Body of pancreas (tissue), 4 donors: ENCODE data around the gene KLRB1. TPM values are rescaled to one million over a fixed set of nuclear protein-coding genes. Genes with fewer than 3 reads are reported as not detected.

Source experiments
- ATAC-seq: fragments of 150-250 bp; one replicate; pipeline ENCODE4 v1.9.1; 2016
- DNase-seq, 4 donors: peaks; one replicate each; pipeline ENCODE4 v3.0.0-alpha.2; 2019
- H3K27ac ChIP-seq, 4 donors: fragments of 200-600 bp; sonication (generic); 1 replicate in 3 of 4; 2 replicates in 1 of 4; pipeline versions ENCODE4 v1.5.1 to v1.6.1; 2016 to 2019; ENCODE audit warnings: mild to moderate bottlenecking in 1 of 4, mixed read lengths in 1 of 4, moderate library complexity in 1 of 4
- H3K27me3 ChIP-seq, 2 donors: fragments of 200-600 bp; sonication (generic); one replicate each; pipeline ENCODE4 v1.6.0; 2016; ENCODE audit warnings: mild to moderate bottlenecking in 1 of 2
- H3K36me3 ChIP-seq, 2 donors: fragments of 200-600 bp; sonication (generic); replicated peaks in 1 of 2; 2 replicates each; pipeline ENCODE4 v1.5.1; 2016; ENCODE audit warnings: low read depth in 2 of 2; ENCODE audit not compliant: insufficient read depth in 1 of 2
- H3K4me1 ChIP-seq: fragments of 200-600 bp; sonication (generic); one replicate; pipeline ENCODE4 v1.6.0; 2016
- H3K4me3 ChIP-seq, 2 donors: fragments of 200-600 bp; sonication (generic); 1 replicate in 1 of 2; 2 replicates in 1 of 2; pipeline ENCODE4 v1.5.1; 2016 to 2019
- H3K9me3 ChIP-seq, 3 donors: fragments of 200-600 bp; sonication (generic); 1 replicate in 2 of 3; 2 replicates in 1 of 3; pipeline ENCODE4 v1.5.1; 2016
- POLR2A ChIP-seq, 3 donors: fragments of 450-650 bp; IDR thresholded peaks; one replicate each; pipeline ENCODE4 v1.6.1; 2016; ENCODE audit warnings: antibody characterized with exemption in 3 of 3, mild to moderate bottlenecking in 2 of 3
- WGBS, 2 donors: methylation state at CpG; one replicate each; pipeline ENCODE4 v1.1.5; 2017; 5-methylcytosine and 5-hydroxymethylcytosine counted together
- intact Hi-C: fragments of 100-400 bp; cut with DNase I; formaldehyde crosslinking; loops from one replicate; pipeline ENCODE4 v1.15.1; 2023
- total RNA-seq, 2 donors: library from RNA; depleted of rRNA; stranded (reverse); fragments of >200 nt; gene quantifications; one replicate each; pipeline ENCODE4 v1.1.0, GENCODE V29; 2016
- TF ChIP-seq, protein P1 (sequence below), 7 experiments: fragments of 450-650 bp in 4 of 7; fragments of 200-600 bp in 3 of 7; sonication (generic) in 3 of 7; IDR thresholded peaks; one replicate each; pipeline ENCODE4 v1.5.1; 2016 to 2019; ENCODE audit warnings: antibody characterized with exemption in 7 of 7

KLRB1 gene
- total RNA-seq, result under 1 TPM in 1 of 2 donors, not detected in 1; 0.26 TPM

DNA sequence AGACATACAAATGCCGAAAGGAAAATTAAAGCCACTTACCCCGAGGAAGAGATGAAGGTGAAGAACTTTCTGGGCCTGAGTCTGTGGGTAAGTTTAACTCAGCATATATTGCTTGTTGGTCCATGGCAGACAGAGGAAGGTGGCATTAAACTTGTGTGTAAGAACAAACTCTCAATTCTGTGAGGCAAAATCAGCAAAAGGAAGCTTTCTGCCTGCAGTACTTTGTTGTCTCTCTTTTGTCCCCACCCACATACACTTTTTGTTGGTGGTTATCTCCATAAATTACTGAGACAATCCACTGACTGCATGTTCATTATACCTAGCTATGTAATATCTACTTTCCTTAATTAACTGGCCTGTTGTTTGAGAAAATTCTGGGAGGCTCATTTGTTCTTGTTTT lies at the start of gene KLRB1:
TSS of gene KLRB1 (minus strand) at position 201 of the 400 bp plus-strand sequence. CDS start at position 124, 77 bp downstream.
- no peaks in the 10 kb centered on the region for H3K9me3 ChIP-seq
- no peaks in the 10 kb centered on the region for H3K4me1 ChIP-seq
- no peaks in the 10 kb centered on the region for H3K27me3 ChIP-seq
- ATAC-seq (no peak), DNase-seq (no peak)
- no peak within 1 kb of the TSS for H3K4me3 ChIP-seq
- intact Hi-C loops, result no loop called here
- WGBS, 2 donors, result 76 to 91% methylated on average over 2 of the region's 2 CpGs
- H3K27ac ChIP-seq, result no peak within 1 kb of the TSS
- no peaks in the 10 kb centered on the region for H3K36me3 ChIP-seq
- TF ChIP-seq, protein P1, sequence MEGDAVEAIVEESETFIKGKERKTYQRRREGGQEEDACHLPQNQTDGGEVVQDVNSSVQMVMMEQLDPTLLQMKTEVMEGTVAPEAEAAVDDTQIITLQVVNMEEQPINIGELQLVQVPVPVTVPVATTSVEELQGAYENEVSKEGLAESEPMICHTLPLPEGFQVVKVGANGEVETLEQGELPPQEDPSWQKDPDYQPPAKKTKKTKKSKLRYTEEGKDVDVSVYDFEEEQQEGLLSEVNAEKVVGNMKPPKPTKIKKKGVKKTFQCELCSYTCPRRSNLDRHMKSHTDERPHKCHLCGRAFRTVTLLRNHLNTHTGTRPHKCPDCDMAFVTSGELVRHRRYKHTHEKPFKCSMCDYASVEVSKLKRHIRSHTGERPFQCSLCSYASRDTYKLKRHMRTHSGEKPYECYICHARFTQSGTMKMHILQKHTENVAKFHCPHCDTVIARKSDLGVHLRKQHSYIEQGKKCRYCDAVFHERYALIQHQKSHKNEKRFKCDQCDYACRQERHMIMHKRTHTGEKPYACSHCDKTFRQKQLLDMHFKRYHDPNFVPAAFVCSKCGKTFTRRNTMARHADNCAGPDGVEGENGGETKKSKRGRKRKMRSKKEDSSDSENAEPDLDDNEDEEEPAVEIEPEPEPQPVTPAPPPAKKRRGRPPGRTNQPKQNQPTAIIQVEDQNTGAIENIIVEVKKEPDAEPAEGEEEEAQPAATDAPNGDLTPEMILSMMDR (IDR thresholded peaks at IDR 0.05), result no peak
- TF ChIP-seq POLR2A (IDR thresholded peaks at IDR 0.05), result no peak

DNA sequence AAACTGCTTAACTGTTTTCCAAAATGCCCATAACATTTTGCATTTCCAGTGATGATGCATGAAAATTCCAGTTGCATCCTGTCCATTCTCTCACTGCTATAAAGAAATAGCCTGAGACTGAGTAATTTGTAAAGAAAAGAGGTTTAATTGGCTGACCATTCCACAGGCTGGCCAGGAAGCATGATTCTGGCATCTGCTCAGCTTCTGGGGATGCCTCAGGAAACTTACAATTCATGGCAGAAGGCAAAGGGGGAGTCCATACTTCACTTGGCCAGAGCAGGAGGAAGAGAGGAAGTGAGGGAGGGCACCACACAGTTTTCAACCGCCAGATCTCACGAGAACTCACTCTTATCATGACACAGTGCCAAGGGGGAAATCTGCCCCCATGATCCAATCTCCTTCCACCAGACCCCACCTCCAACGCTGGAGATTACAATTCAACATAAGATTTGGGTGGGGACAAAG lies 43.6 kb upstream of the KLRB1 start:
- Histone ChIP-seq H3K9me3 (no peaks in the 10 kb centered on the region), H3K27ac (peak overlapping the region in 2 of 4 donors; percentile 37 to 48), H3K36me3 (no peaks in the 10 kb centered on the region), H3K4me3 (no peak overlapping the region), H3K4me1 (peaks cover 12% of the 10 kb centered on the region), H3K27me3 (no peaks in the 10 kb centered on the region)
- DNase-seq (no peak), ATAC-seq (no peak)
- intact Hi-C loops, result no loop called here
- no peak for TF ChIP-seq POLR2A (IDR thresholded peaks at IDR 0.05)
- TF ChIP-seq, protein P1 (IDR thresholded peaks at IDR 0.05), result no peak
- 54 to 79% methylated on average over 3 of the region's 3 CpGs for WGBS, 2 donors

DNA sequence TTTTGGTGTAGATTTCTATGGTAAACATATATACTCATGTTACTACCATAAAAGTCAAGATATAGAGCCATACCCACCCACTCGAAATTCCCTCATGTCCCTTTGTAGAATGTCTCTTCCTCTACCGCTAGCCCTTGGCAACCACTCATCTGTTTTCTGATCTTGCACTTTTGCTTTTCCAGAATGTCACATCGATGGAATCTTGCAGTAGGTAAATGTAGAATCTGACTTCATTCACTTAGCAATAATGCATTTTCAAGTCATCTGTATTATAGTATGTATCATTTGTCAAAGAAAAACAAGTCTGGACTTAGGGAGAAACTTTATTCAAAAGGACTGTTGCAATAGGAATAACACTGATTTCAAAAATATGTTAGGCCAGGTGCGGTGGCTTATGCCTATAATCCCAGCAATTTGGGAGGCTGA lies 42.4 kb upstream of the KLRB1 start:
- no peaks in the 10 kb centered on the region for H3K36me3 ChIP-seq
- ATAC-seq, result no peak
- H3K27me3 ChIP-seq, result no peaks in the 10 kb centered on the region
- DNase-seq, result no peak
- H3K27ac ChIP-seq, result peak overlapping the region in 1 of 4 donors; percentile 91
- H3K4me1 ChIP-seq, result peaks cover 12% of the 10 kb centered on the region
- no peaks in the 10 kb centered on the region for H3K9me3 ChIP-seq
- TF ChIP-seq, protein P1 (IDR thresholded peaks at IDR 0.05), result no peak
- TF ChIP-seq POLR2A (IDR thresholded peaks at IDR 0.05), result no peak
- intact Hi-C loops, result no loop called here
- 51 to 69% methylated on average over 4 of the region's 4 CpGs for WGBS, 2 donors
- H3K4me3 ChIP-seq, result peak overlapping the region in 1 of 2 donors; percentile 14

DNA sequence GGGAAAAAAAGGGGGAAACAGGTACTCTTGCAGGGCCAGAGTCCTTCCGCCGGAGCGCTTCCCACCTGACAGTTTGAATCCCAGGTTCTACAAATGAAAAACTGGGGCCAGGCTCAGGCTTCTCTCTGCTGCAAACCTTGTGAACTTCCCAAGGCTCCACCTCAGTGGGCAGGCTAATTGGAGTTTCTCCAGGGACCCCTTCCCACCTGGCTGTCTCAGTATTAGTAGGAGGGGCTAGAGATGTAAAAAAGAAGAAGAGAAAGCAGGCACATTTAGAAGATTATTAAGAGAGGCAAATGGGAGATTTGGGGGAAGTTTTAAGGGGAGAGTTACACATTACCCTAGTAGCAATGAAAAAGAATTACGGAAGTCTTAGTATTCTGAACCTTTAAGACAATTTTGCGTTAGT lies 41.8 kb upstream of the KLRB1 start:
- no peak for DNase-seq
- intact Hi-C loops, result no loop called here
- TF ChIP-seq, protein P1 (IDR thresholded peaks at IDR 0.05), result no peak
- TF ChIP-seq POLR2A (IDR thresholded peaks at IDR 0.05), result no peak
- Histone ChIP-seq H3K4me1 (peaks cover 12% of the 10 kb centered on the region), H3K9me3 (no peaks in the 10 kb centered on the region), H3K4me3 (peak overlapping the region in 1 of 2 donors; percentile 14), H3K36me3 (no peaks in the 10 kb centered on the region), H3K27me3 (no peaks in the 10 kb centered on the region), H3K27ac (peak overlapping the region in 2 of 4 donors; percentile 85 to 91)
- 37 to 55% methylated on average over 5 of the region's 5 CpGs for WGBS, 2 donors
- ATAC-seq, result no peak
